K562 (cell line): ENCODE results near the gene HRAS. TPM values are rescaled to one million over a fixed set of nuclear protein-coding genes. Genes with fewer than 3 reads are reported as not detected.

Experiments used
- ATAC-seq: fragments of 200-7000 bp; cut with Tn5 transposase; 3 replicates; pipeline ENCODE4 v1.9.1; 2020; ENCODE audit warnings: moderate library complexity
- BruUV-seq: library from RNA; stranded (reverse); fragments of 400-500 nt; replicated peaks from 2 replicates; lab custom pipeline; 2021; lab: Mats Ljungman, UMichigan
- CTCF ChIA-PET: fragments of 300-600 bp; formaldehyde crosslinking; extraction: SDS; loops from one replicate; lab custom pipeline; 2021; ENCODE audit warnings: low intra/inter-chr PET ratio; lab: Yijun Ruan, JAX
- POLR2A ChIA-PET: fragments of 300-600, 350-650 bp; sonication (Branson Sonifier 250); formaldehyde crosslinking; extraction: SDS; loops from one replicate; lab custom pipeline; 2021; ENCODE audit warnings: antibody characterized with exemption, inconsistent platforms; lab: Yijun Ruan, JAX
- DNase-seq, 4 experiments: peaks; one replicate each; pipeline versions ENCODE4 v3.0.0 to v3.0.0-alpha.2; 2011 to 2018; ENCODE audit warnings: low spot score in 3 of 4, mixed read lengths in 3 of 4; ENCODE audit errors: extremely low read depth in 1 of 4
- FAIRE-seq: peaks from 2 replicates; lab custom pipeline; 2011; peaks lifted over from hg19 to GRCh38; lab: Jason Lieb, UNC
- H2AFZ ChIP-seq: 2 replicates; pipeline ENCODE4 v1.6.0; 2011; ENCODE audit warnings: low read depth, low read length, control low read depth, inconsistent platforms
- H3K27ac ChIP-seq: fragments of 200-600 bp; 3 replicates; pipeline ENCODE4 v1.8.0; 2011; ENCODE audit warnings: low read depth, mild to moderate bottlenecking, control low read depth, inconsistent platforms, low read length, moderate library complexity, mixed read lengths; ENCODE audit errors: extremely low read depth
- H3K27me3 ChIP-seq, 2 experiments: fragments of 300-600 bp in 1 of 2; 2 replicates in 1 of 2; 3 replicates in 1 of 2; pipeline versions ENCODE4 v1.6.0 to v1.8.0; 2011; ENCODE audit warnings: inconsistent platforms in 2 of 2, low read length in 2 of 2, mild to moderate bottlenecking in 1 of 2, mixed read lengths in 1 of 2, moderate library complexity in 1 of 2; ENCODE audit not compliant: control insufficient read depth in 2 of 2, insufficient read depth in 2 of 2
- H3K36me3 ChIP-seq: fragments of 300-600 bp; 3 replicates; pipeline ENCODE4 v1.8.0; 2011; ENCODE audit warnings: mild to moderate bottlenecking, low read length, inconsistent platforms; ENCODE audit not compliant: control insufficient read depth, insufficient read depth
- H3K4me1 ChIP-seq, 2 experiments: fragments of 200-600 bp in 1 of 2; replicated peaks in 1 of 2; 2 replicates in 1 of 2; 3 replicates in 1 of 2; pipeline versions ENCODE4 v1.5.1 to v1.8.0; 2011; ENCODE audit warnings: inconsistent platforms in 2 of 2, low read length in 2 of 2, mild to moderate bottlenecking in 1 of 2, mixed read lengths in 1 of 2, moderate library complexity in 1 of 2; ENCODE audit not compliant: control insufficient read depth in 2 of 2, insufficient read depth in 2 of 2
- H3K4me2 ChIP-seq: 2 replicates; pipeline ENCODE4 v1.6.1; 2011; ENCODE audit warnings: low read length, control low read depth, inconsistent platforms, mixed read lengths; ENCODE audit not compliant: insufficient read depth
- H3K4me3 ChIP-seq: fragments of 200-600 bp; sonication (generic), shearing (Covaris generic); 2 replicates; pipeline ENCODE4 v1.5.1; 2016; ENCODE audit warnings: control low read depth, inconsistent platforms
- H3K79me2 ChIP-seq: fragments of 200-600 bp; 3 replicates; pipeline ENCODE4 v1.8.0; 2011; ENCODE audit warnings: low read length, inconsistent platforms; ENCODE audit not compliant: control insufficient read depth, insufficient read depth
- H3K9ac ChIP-seq, 2 experiments: 2 replicates each; pipeline versions ENCODE4 v1.6.0 to v1.6.1; 2011; ENCODE audit warnings: low read depth in 2 of 2, low read length in 2 of 2, control low read depth in 1 of 2, inconsistent platforms in 1 of 2, mild to moderate bottlenecking in 1 of 2, mixed read lengths in 1 of 2; ENCODE audit not compliant: insufficient read depth in 1 of 2
- H3K9me1 ChIP-seq: one replicate; pipeline ENCODE4 v1.6.0; 2011; ENCODE audit warnings: inconsistent platforms, mild to moderate bottlenecking, low read length, moderate library complexity; ENCODE audit not compliant: control insufficient read depth, insufficient read depth
- H3K9me3 ChIP-seq: replicated peaks from 2 replicates; pipeline ENCODE4 v1.5.1; 2011; ENCODE audit warnings: low read depth, low read length, inconsistent platforms; ENCODE audit not compliant: control insufficient read depth, insufficient read depth
- H4K20me1 ChIP-seq: replicated peaks from 2 replicates; pipeline ENCODE4 v1.6.1; 2011; ENCODE audit warnings: low read length, inconsistent platforms, mixed read lengths; ENCODE audit not compliant: control insufficient read depth, insufficient read depth
- CCAR2 ChIP-seq: fragments of 200-400 bp; formaldehyde crosslinking; IDR thresholded peaks from 2 replicates; pipeline ENCODE4 v1.6.1; 2017; ENCODE audit warnings: mild to moderate bottlenecking, low read depth, low read length
- EZH2 ChIP-seq: IDR thresholded peaks from 2 replicates; pipeline ENCODE4 v1.6.1; 2012; ENCODE audit warnings: low read depth, mild to moderate bottlenecking, inconsistent platforms, low read length, borderline replicate concordance
- HLTF ChIP-seq: fragments of 450-650 bp; IDR thresholded peaks from 2 replicates; pipeline ENCODE4 v1.6.1; 2016
- IRF9 ChIP-seq: fragments of 450-650 bp; IDR thresholded peaks from 2 replicates; pipeline ENCODE4 v1.6.1; 2016; ENCODE audit warnings: missing biosample characterization, missing genetic modification characterization
- KHSRP ChIP-seq: fragments of 450-650 bp; IDR thresholded peaks from 2 replicates; pipeline ENCODE4 v1.6.1; 2017
- NR2C2 ChIP-seq, 2 experiments: fragments of 200-800 bp in 1 of 2; sonication (Bioruptor generic) in 1 of 2; sonication (generic) in 1 of 2; formaldehyde crosslinking in 1 of 2; IDR thresholded peaks; 2 replicates each; pipeline versions ENCODE4 v1.6.1 to v1.8.0; 2016 to 2022; ENCODE audit warnings: mild to moderate bottlenecking in 1 of 2, missing compliant biosample characterization in 1 of 2, missing genetic modification characterization in 1 of 2, missing genetic modification reagents in 1 of 2
- PHB2 ChIP-seq: fragments of 450-650 bp; IDR thresholded peaks from 2 replicates; pipeline ENCODE4 v1.6.1; 2017; ENCODE audit warnings: low read depth
- PURB ChIP-seq: sonication (generic); formaldehyde crosslinking; IDR thresholded peaks from 2 replicates; pipeline ENCODE4 v1.9.0; 2021; ENCODE audit warnings: low read depth, mild to moderate bottlenecking, missing genetic modification reagents
- RBM25 ChIP-seq: fragments of 200-400 bp; formaldehyde crosslinking; IDR thresholded peaks from 2 replicates; pipeline ENCODE4 v1.6.1; 2018; ENCODE audit warnings: low read length, low read depth, moderate library complexity; ENCODE audit not compliant: severe bottlenecking
- SMC3 ChIP-seq: conservative IDR thresholded peaks from 2 replicates; pipeline ENCODE4 v1.6.1; 2011; ENCODE audit warnings: low read depth, low read length, improper control_type of control experiment; ENCODE audit not compliant: insufficient read depth
- TARDBP ChIP-seq: fragments of 450-650 bp; IDR thresholded peaks from 2 replicates; pipeline ENCODE4 v1.6.1; 2016
- TRIM24 ChIP-seq, 2 experiments: fragments of 450-650 bp; IDR thresholded peaks; 2 replicates each; pipeline ENCODE4 v1.6.1; 2016
- ZFPM2 ChIP-seq: fragments of 250-450 bp; sonication (Bioruptor Pico); IDR thresholded peaks from 2 replicates; pipeline ENCODE4 v1.5.1; 2022; ENCODE audit warnings: mild to moderate bottlenecking
- ZNF347 ChIP-seq: fragments of 450-650 bp; formaldehyde crosslinking; IDR thresholded peaks from 2 replicates; pipeline ENCODE4 v1.4.0; 2020; ENCODE audit warnings: low read depth, mild to moderate bottlenecking, moderate library complexity
- WGBS: fragments of 100-300 bp; shearing (Covaris generic); methylation state at CpG from one replicate; pipeline ENCODE4 v1.1.6; 2016; ENCODE audit warnings: low coverage, mixed read lengths; ENCODE audit not compliant: insufficient coverage; ENCODE audit errors: missing lambda C conversion rate; 5-methylcytosine and 5-hydroxymethylcytosine counted together
- in situ Hi-C: fragments of 300-500 bp; cut with MboI; formaldehyde crosslinking; loops from 4 replicates; pipeline ENCODE4 v1.15.0; 2018; ENCODE audit warnings: inconsistent platforms, mixed read lengths
- intact Hi-C: fragments of 100-400 bp; cut with micrococcal nuclease; formaldehyde crosslinking; loops from 2 replicates; pipeline ENCODE4 v1.14.2; 2022
- polyA plus RNA-seq, 8 experiments: library from polyadenylated mRNA; depleted of rRNA in 4 of 8; stranded (reverse) in 5 of 8; unstranded in 3 of 8; fragments of >200 nt; fragmentation: Nextera tagmentation in 2 of 8; fragmentation: Illumina TruSeq in 1 of 8; extraction: Ambion mirVana in 2 of 8; extraction: Trizol in 1 of 8; gene quantifications; 2 replicates each; pipeline versions ENCODE4 v1.2.1 to v1.2.3, GENCODE V29; 2011 to 2014; ENCODE audit warnings: inconsistent platforms in 1 of 8, missing spikeins in 1 of 8
- total RNA-seq, 7 experiments: library from RNA; depleted of rRNA in 6 of 7; stranded (reverse); fragments of >200 nt in 6 of 7; fragmentation: Illumina TruSeq in 2 of 7; extraction: Trizol in 2 of 7; gene quantifications; 2 replicates each; pipeline versions ENCODE4 v1.2.1 to v1.2.3, GENCODE V29; 2011 to 2021; ENCODE audit warnings: low replicate concordance in 1 of 7
- TF ChIP-seq, protein P1 (sequence below): sonication (generic); formaldehyde crosslinking; IDR thresholded peaks from 2 replicates; pipeline ENCODE4 v1.5.0; 2020; ENCODE audit warnings: missing genetic modification reagents

Gene HRAS
- total and polyA plus RNA-seq, 9 of the 15 experiments (the other 6 are each of a cell fraction or from before 2014, with no cell fraction given): 2.8 to 73.5 (median 29.6) TPM

- intact Hi-C loops: no loop called here
- TF ChIP-seq PURB (CRISPR knock-in tag) (no peak), HLTF (no peak), ZFPM2 (CRISPR knock-in tag) (no peak), PHB2 (no peak), CCAR2 (no peak), IRF9 (no peak), ZNF347 (CRISPR knock-in tag) (no peak), TARDBP (no peak), SMC3 (no peak), RBM25 (no peak), NR2C2 (CRISPR knock-in tag; IDR thresholded peaks at IDR 0.05) (no peak), NR2C2 (tag; IDR thresholded peaks at IDR 0.05) (no peak), EZH2 (no peak), TRIM24 (IDR thresholded peaks at IDR 0.05) (no peak), KHSRP (no peak)
- TF ChIP-seq, protein P1, sequence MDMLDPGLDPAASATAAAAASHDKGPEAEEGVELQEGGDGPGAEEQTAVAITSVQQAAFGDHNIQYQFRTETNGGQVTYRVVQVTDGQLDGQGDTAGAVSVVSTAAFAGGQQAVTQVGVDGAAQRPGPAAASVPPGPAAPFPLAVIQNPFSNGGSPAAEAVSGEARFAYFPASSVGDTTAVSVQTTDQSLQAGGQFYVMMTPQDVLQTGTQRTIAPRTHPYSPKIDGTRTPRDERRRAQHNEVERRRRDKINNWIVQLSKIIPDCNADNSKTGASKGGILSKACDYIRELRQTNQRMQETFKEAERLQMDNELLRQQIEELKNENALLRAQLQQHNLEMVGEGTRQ (CRISPR knock-in tag): no peak
- peaks cover 6% of the 10 kb centered on the region for H3K9me3 ChIP-seq
- in situ Hi-C loops: no loop called here
- H3K27me3 ChIP-seq: no peaks in the 10 kb centered on the region
- DNase-seq (no peak), ATAC-seq (no peak), FAIRE-seq (no peak)
- ChIA-PET POLR2A (interaction anchor here (0.6 to 0.7 kb wide), 2 partner anchors 25 to 40 kb away, joined by 3 read pairs; no protein-coding TSS in a partner anchor), CTCF (no interaction called here)
- BruUV-seq: no TSS peak
- no peak overlapping the region for H3K4me2 ChIP-seq
- no peak overlapping the region for H2AFZ ChIP-seq
- WGBS: 95% methylated on average over 21 of the region's 22 CpGs
- H3K79me2 ChIP-seq: peaks cover 16% of the 10 kb centered on the region
- H3K27ac ChIP-seq: no peak overlapping the region
- no peaks in the 10 kb centered on the region for H4K20me1 ChIP-seq
- H3K4me1 ChIP-seq: peaks cover 0 to 25% of the 10 kb centered on the region in 2 experiments; a peak in 2 of 5 replicates
- peaks cover 54% of the 10 kb centered on the region; the same call in 2 of the 3 replicates for H3K36me3 ChIP-seq
- no peaks in the 10 kb centered on the region for H3K9me1 ChIP-seq
- H3K4me3 ChIP-seq: no peak overlapping the region
- H3K9ac ChIP-seq: 0 out of 4 replicates have a peak overlapping the region, but pooled peaks of 1 of the 2 experiments have one; percentile 4
Observed at GRCh38 chr11:487571-488021, 47.8 kb downstream of the HRAS start.
